Activated CD8-positive, alpha-beta memory T cell treated with anti-CD3 and anti-CD28 coated beads, Interleukin-2, amount 50 U/mL, for 24 hours (primary cell): ENCODE measurements around the gene GRIK4.
"Not testable (repeated sequence)": the region's sequence is repeated elsewhere in the genome, so short reads cannot be mapped to it uniquely, and the experiment has no call there.

Experiments used
- DNase-seq: peaks from one replicate; pipeline ENCODE4 v3.0.0-alpha.2; 2020; ENCODE audit errors: extremely low read depth

The GRIK4 gene

DNA sequence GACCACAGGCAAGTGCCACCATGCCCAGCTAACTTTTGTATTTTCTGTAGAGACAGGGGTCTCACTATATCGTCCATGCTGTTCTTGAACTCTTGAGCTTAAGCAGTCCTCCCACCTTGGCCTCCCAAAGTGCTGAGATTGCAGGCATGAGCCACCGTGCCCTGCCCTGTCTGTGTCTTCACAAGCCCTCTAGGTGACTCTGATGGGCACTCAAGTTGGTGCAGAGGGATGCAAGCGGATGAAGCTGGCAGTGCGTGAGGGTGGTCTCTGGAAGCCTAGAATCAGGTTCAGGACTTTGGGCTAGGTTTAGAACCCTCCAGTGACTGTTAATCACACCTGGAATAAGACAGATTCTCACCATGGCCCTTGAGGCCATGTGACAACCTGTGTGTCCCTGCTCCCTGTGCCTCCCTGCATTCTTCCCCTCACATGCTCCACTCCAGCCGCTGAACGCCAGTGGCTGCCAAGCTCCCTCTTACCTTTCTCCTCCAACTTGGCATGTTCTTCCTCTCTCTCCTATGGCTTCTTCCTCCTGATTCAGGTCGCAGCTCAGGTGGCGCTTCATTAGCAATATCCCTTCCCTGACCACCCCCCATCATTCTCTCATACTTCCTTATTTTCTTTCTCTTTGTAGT lies 270.1 kb downstream of the GRIK4 start:
- DNase-seq = no peak

DNA sequence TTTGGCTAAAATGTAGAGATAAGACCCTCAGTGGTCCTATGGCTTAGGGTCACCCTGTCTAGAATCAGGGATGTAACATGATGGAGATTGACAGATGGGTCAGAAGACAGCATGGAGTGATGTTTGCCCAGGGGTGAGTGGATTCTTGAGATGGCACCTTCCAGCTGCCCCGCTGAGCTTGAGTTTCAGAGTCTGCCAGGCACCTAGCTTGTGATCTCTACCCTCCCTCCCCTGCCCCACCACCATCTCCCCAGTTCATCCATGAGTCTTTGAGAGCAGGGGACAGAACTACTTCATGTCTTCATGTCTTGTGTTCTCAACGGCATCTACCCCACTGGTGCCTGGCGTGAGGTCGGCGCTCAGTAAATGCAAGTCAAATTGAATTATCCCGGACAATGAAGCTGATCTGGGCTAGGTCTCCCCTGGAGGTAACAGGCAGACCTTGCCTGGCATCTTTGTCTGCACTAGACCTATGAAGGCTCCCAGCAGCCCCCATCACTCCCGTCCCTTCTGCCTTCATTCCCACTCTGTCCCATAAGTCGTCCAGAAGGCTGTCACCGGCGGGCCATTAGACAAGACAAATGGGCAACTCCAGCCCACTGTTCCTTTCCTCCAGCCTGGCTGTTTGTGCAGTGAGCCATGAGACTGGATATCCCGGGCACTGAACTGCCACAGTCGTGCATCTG lies 273.2 kb downstream of the GRIK4 start:
- DNase-seq = no peak

DNA sequence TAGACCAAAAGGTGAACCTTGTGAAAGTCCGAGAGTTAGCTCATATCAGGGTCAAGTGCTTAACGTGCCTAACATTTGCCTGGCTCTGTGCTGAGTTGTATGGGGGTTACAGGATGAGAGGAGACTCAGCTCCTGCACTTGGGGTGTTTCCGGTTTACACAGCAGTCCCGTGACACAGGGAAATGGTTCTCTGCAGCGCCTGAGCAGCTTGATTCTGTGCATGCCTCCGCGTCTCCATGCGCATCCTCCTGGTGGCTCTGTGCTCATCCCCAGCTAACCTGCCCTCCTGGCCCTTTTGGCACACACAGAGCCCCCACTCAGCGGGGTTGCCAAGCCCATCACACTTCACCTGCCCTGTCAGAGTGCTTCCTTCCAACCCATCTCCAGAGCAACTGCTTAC lies 274.0 kb downstream of the GRIK4 start:
- no peak for DNase-seq

DNA sequence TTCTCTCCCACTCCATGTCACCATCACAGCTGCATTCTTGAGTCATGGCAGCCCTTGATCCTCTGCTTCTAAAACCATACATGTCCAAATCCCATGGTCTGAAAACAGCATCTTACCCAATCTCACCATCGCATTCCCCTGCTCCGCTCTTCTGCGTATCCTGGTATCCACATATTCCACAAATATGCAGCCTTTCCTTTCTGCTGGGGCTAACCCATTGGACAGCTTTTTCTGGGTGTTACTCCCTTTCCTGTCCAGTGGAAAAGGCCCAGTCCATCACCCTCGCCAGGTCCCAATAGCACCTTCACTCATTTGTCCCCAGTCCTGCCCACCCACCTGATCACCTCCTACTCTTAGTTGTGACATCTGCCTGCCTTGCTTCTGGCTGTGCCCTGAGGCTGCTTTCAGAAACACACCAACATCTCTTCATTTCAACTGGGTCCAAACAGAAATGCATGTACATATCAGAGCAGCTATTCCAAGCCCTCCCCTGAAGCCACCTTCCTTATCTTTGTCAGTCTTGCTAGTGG lies 274.7 kb downstream of the GRIK4 start:
- no peak for DNase-seq

DNA sequence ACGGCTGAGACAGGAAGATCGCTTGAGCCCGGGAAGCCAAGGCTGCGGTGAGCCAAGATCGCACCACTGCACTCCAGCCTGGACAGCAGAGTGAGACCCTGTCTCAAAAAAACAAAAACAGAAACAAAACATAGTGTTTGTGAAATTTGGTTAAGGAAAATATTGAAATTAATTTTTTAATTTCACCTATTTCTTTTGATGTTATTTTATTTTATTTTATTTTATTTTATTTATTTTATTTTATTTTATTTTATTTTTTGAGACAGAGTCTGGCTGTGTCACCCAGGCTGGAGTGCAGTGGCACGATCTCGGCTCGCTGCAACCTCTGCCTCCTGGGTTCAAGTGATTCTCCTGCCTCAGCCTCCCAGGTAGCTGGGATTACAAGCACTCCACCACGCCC lies 275.7 kb downstream of the GRIK4 start:
- DNase-seq = not testable (repeated sequence)

DNA sequence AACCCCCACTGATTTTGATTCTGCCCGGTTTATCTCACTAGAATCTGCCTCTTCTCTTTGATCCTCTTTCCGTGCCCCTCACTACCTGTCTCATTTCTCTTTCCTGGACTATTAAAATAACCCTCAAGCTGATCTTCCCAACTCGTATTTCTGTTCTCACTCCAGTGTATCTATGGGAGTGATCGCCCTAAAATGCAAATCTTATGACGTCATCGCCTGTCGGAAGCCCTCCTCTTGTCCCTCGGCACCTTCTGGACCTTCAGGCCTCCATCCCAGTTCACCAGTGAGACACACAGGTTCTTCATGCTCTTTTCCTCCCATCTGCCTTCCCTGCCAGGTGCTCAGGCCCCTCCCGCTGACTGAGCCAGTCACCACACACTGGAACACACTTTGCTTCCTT lies 277.8 kb downstream of the GRIK4 start:
- DNase-seq = no peak

DNA sequence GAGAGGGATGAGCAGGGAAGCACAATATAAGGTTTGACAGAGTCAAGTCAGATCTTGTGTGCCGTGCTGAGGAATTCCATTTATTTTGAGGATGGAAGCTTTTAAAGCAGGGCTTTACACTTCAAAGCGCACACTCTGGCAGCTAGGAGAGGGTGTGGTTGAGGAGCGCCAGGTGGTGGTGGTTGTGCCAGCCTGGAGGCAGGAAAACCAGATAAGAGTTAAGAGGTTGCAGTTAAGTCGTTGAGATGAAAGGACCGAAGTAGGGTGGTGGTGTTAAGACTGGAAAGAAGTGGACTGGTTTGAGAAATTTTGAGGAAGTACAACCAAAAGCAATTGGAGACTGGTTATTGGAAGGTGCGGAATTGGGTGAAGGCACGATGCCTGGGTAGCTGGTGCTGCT lies 280.8 kb downstream of the GRIK4 start:
- DNase-seq = no peak

DNA sequence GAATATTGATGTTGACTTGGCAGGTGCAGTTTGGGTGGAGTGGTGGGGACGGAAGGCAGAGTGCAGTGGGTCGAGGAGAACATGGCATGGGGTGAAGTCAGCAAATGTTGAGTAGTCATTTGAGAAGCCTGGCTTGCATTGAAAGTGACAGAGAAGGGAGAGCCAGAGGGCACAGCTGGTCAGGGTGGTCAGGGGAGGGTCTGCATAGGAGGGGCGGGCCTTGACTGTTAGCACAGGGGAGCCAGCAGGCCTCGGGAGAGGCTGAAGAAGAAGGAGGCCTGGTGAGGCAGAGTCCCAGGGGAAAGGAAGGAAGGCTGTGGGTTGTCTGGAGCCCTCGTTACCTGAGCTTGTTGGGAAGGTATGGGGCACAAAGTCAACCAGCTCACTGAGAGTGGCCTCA lies 281.6 kb downstream of the GRIK4 start:
- no peak for DNase-seq

DNA sequence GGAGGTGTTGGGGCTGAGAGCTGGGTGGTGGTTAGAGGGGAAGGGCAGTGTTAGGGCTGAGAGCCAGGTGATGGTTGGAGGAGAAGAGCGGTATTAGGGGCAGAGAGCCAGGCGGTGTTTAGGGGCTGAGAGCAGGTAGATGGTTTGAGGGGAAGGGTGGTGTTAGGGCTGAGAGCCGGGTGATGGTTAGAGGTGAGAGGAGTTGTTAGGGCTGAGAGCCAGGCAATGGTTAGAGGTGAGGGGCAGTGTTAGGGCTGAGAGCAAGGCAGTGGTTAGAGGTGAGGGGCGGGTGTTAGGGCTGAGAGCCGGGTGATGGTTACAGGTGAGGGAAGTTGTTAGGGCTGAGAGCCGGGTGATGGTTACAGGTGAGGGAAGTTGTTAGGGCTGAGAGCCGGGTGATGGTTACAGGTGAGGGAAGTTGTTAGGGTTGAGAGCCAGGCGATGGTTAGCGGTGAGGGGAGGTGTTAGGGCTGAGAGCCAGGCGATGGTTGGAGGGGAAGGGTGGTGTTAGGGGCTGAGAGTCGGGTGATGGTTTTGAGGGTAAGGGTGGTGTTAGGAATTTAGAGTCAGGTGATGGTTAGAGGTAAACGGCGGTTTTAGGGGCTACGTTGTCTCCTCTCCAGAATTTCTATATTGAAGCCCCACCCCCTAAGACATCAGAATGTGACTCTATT lies 282.4 kb downstream of the GRIK4 start:
- DNase-seq = no peak

DNA sequence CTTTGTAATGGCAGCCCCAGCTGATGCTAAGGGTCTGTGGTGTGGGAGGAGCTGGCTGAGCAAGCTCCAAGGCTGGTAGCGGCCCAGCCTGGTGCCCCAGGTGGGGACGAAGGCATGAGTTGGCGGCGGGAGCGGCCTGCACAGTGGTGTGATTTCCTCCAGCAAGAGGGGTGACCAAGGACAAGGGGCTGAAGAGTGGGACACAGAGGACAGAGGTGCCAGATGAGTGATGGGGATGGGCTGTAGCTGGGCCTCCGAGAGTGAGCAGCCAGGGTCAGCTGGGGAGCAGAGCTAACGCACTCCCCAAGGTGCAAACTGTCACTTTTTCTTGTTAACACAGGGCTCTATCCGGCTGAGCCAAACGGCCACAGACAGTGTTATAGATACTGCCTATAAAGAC lies 283.2 kb downstream of the GRIK4 start:
- no peak for DNase-seq

DNA sequence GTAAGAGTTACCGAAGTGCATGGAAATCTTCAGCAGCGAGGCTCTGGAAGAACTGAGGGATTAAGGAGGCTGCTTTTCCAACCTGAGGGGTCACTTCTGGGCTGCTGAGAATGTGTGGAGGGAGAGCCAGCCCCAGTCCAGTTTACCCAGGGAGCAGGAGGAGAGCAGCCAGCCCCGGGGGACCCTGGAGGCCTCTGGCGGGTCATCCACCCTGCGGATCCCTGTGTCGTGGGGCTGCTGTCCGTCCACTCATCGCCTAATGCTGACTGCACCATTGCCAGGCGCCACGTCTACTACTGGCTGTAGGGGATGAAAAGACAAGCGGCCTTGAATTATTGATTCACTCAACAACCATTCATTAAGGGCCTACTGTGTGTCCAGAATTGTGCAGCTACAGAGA lies 283.6 kb downstream of the GRIK4 start:
- DNase-seq = no peak

DNA sequence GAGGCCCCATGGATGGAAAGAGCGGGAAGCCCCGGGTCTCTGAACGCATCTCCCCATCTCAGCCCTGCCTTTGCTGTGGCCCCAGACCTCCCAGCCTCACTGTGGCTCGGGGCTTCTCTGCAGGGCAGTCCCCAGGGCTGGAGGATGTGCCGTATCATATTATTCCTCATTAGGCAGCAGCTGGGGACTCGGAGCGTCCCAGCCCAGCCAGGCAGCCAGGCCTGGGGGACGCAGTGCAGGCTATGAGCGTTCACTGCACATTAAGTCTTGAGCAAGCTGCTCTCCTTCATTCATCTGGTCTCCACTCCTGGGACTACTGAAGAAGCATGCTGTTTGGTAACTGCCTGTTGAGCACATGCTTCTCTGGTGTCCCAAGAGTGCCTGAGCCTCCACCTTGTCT lies 285.6 kb downstream of the GRIK4 start:
- DNase-seq = no peak

DNA sequence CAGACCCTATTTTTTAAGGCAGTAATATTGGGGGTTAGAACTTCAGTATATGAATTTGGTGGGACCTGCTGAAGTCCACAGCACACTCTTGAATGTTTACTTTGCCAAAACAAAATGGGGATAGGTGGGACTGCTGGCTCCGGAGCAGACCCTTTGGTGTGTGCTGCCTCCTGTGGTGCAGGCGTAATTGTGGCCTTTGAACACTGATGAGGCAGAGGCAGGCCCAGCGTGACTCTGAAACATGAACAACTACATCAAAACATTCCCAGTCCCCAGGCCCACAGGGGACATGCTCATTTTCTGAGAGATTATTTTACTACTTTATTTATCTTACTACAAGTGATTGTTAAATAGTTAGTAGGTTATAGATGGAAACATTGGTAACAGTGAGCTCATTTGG lies 287.3 kb downstream of the GRIK4 start:
- no peak for DNase-seq

DNA sequence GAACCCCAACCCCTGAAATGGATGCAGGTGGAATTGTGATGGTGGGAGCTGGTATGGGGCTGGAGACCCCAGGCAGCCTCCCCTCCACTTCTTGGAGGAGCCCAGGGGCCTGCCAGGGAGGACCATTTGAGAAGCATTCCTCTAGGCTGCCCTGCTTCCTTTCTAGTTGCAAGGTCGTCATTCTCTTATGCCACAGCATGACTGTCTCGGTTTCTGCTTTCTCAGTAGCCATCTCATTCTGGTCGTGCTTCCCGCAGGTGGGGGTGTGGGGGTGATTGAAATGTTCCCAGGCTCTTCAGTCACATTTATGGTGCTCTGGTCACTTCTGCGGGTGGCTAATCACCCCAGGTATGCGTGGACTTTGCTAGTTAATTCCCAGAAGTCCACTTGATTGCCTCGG lies 288.7 kb downstream of the GRIK4 start:
- DNase-seq = no peak

DNA sequence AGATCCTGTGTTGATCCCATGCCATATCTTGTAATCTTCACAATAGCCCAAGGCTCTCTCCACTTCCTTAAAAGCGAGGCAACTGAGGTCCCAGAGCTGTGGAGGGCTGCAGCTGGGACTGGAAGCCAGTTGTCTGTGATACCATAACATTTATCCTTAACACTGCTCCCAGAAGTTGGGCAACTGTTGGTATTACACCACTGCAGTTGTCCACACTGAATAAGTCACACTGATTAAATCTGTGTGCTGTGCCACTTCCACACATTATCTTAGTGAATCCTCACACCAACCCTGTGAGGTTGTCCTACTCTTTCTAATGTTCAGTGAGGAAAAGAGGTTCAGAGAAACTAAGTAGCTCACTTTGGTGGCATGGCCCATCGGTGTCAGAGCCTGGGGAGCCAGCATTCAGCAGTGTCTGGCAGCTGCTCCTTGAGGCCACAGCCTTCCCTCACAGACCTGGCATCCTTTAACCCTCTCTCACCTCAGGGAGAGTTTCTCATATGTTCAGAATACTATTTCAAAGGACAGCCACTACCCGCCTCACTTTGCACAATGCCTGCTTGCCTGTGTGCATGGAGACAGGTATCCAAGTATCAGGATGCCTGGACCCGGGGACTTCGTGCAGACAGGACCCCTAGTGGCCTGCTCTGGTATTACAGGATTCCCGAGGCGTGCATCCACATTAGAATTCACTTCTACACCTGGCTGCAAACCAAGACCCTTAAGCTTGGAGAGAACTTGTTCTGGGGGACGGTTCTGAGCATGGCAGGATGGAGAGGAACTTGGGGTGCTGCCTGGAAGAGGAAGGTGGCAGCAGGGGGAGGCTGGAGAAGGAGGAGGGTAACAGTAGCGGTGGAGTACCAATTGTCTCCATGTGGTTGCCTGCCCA lies 290.5 kb downstream of the GRIK4 start:
- DNase-seq = no peak

DNA sequence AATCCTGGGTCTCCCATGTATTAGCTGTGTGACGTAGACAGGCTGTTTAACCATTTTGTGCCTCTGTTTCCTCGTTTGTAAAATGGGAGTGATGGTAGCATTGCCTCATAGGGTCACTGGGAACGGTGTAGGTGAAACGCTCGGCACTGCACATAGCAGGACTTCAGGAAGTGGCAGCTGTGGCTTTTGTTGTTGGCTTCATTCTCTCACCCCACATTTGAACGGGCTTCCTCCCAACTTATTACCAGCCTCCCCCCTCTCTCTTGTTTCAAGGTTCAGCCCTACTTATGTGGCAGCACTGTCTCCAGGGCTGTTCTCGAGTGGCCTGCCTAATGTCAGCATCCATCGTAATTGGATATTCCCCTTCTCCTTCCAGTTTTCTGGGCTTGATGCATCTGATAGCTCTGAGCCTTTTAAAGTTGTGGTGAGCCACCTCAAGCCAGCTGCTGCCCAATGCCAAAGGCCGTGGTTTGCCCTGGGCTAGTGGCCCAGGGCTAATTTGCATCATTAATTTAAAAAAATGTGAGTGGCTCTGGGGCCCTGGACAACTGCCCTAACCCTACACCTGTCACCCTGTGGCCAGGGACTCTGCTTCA lies 294.5 kb downstream of the GRIK4 start:
- no peak for DNase-seq

DNA sequence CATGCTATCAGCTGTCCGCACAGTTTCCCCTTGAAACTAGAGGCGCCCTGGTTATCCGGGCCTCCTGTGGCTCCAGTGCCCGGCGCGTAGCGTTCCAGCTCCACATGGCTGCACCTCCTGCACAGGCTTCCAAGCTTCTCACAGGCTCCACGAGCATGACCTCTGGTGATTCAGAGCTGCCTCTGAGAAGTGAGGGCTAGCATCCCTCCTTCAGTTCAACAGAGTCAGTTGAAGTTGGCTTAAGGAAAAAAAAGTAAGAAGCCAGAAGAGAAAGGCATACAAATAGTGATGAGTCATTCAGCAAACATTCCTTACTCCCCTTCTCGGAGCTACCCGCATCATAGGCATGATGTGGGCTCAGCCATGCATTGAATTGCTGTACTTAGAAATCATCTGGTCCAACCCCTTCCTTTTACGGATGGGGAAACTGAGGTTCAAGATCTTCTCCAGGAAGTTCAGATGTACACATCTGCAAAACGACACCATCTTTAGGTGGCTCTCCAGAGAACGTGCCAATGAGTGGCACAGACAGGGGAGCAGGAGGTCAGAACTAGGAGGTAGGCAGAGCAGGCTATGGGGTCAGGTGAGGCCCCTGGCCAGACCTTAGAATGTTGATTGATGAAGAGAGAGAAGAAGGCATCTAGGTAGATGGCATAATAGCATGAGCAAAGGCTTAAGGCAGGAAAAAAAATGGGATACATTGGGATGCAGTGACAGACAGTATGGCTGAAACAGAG lies 296.0 kb downstream of the GRIK4 start:
- no peak for DNase-seq

DNA sequence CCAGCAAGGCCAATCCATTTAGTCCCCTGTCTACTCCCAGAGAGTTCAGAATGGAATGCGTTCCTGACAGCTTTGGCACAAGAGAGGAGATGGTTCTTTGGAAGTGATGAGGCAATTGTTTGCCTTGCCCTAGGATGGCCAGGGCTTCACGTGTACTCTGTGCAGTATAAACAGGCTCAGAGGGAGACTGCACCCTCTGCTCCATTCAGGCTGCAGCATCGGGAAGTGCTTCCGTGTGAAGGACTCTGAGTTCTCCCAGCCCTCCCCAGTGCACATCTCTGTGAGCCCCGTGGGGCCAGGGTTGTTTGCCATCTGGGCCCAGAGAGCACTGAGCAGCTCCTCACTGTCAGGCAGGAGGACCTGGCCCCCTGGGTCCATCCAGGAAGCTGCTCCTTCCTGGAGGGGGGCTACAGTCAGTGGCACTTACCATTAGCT lies 297.1 kb downstream of the GRIK4 start:
- no peak for DNase-seq

DNA sequence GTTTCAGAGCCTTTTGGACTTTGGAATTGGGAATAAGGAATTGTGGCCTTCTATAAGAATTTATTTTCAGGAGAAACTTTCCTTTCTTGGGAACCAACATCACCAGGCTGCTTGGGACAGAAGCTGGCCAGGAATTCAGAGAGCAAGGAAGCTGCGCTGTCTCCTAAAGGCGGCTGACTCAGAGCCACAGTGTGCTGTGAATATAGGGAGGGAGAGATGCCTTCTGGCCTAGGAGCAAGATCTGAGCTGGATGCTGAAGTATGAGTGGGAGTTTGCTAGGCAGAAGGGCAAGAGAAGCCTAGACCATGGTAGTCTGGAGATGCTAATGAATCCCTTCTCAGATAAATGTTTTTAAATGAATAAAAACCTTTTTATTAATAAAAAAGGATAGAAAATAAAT lies 298.7 kb downstream of the GRIK4 start:
- DNase-seq = no peak

DNA sequence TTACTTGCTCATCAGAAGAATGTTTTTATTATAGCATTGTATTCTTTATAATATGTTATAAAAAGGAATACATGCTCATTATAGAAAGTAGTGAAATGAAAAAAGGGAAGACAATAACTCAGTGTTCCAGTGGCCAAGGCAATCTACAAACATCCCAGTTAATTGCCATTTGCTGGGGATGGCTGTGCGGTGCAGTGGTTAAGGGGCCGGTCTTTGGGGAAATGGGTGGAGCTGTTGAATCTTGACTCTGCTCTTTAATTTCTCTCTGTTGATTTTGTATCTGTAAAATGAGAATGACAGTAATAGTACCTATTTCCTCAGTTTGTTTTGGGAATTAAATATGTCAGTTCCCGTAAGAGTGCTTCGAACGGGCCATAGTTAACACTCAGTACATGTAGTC lies 299.7 kb downstream of the GRIK4 start:
- DNase-seq = no peak

DNA sequence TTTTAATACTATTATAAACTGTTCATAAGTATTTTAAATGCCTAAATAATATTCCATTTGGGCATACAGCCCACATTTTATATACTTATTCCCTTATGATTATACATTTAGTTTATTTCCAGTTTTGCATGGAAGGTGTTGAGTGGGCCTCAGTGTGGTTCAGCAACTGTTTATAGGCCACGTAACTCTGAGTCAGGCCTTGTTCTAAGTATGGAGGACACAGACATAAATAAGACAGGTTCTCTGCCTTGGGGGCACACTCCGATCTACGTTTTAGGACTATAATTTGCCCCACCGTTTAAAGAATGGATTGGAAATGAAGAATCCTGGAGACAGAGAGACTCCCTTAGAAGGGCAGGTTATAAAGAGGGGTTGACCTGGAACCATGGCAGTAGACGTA lies 300.2 kb downstream of the GRIK4 start:
- no peak for DNase-seq
